HG03095 (cell line): ENCODE data around the gene CCDC28A.

ENCODE experiments used
- ATAC-seq: cut with Tn5 transposase; IDR thresholded peaks from one replicate; pipeline ENCODE4 v1.9.1; 2021; ENCODE audit warnings: moderate library complexity; ENCODE audit not compliant: unreplicated experiment

The CCDC28A gene

DNA sequence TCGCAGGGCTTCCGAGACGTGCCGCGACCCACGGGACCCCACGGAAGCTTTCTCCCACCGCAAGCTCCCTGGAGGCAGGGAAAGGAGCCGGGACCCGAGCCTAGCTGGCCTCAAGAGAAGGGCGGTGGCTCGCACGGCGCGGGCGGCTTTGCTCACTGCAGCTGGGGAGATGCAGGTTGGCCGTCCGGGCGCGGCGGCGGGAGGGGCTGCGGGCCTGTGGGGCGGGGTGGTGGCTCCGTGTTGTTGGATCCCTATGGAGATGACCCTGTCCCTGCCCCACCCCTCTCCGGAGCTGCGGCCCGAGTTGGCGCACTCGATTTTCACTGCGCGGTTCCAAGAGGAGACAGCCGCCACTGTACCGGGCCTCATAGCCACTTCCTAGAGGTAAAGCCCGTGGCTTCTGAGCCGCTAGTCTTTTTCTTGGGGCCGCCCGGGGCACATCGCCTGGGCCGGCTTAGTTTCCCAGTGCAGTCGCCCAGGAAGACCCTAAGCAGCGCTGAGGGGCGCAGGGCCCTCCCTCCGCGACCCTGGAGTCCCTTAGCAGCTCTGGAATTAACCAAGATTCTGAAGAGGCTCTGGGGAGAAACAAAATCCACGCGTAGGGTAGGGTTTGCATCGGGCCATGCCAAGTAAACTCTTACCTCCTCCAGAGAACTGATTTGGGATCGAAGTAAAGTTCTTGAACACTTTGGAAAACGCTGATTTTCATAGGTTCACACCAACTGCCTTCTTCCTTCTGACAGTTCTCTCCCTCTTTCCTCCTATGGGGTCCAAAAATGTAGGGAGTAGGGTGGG is 22.4 kb downstream of the CCDC28A start, which contains the start of gene ECT2L:
TSS of gene ECT2L (plus strand) at position 279 of the 795 bp plus-strand sequence. CDS start 17,188 bp downstream, outside the sequence.
- no peak for ATAC-seq

- ATAC-seq = no peak
Observed at GRCh38 chr6:138796771-138797170, 23.2 kb downstream of the CCDC28A start.

DNA sequence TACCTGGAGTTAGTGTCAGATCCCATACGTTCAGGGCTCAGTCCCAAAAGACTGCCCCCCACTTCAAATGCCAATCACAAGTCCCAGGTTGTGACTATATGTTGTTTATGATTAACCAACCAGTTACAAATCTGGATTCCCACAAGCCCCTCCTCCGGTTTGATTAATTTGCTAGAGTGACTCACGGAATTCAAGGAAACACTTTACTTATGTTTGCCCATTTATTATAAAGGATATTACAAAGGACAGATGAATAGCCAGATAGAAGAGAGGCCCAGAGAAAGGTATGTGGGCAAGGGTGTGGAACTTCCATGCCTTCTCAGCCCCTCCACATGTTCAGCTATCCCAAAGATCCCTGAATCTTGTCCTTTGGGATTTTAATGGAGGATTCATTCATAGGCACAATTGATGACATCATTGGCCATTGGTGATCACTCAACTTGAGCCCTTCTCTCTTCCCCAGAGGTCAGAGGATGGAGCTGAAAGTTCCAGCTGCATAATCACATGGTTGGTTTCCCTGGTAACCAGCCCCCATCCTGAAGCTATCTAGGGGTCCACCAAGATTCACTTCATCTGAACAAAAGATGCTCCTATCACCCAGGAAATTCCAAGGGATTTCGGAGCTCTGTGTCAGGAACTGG is 24.4 kb downstream of the CCDC28A start:
- ATAC-seq = no peak

- ATAC-seq = no peak
Observed at GRCh38 chr6:138800377-138801150, 27.0 kb downstream of the CCDC28A start.

GRCh38 chr6:138803331-138803730 is 29.8 kb downstream of the CCDC28A start:
- no peak for ATAC-seq

DNA sequence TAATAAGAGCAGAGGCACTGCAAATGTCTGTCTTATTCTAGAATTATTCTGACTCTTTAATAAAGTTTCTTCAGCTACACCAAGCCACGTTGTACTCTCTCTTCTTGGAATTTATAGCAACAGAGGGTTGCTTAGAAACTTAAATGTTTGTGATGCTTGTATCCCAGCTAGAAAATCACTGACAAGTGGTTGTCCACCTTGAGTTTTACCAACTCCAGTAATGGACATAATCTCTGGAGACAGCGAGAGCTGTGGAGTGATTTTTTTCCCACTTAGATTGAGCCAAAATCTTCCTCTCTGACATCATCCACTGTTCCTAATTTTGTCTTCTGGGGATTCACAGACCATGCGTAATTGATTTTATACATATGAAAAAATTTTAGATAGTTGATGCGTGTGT is 30.3 kb downstream of the CCDC28A start:
- ATAC-seq = no peak

DNA sequence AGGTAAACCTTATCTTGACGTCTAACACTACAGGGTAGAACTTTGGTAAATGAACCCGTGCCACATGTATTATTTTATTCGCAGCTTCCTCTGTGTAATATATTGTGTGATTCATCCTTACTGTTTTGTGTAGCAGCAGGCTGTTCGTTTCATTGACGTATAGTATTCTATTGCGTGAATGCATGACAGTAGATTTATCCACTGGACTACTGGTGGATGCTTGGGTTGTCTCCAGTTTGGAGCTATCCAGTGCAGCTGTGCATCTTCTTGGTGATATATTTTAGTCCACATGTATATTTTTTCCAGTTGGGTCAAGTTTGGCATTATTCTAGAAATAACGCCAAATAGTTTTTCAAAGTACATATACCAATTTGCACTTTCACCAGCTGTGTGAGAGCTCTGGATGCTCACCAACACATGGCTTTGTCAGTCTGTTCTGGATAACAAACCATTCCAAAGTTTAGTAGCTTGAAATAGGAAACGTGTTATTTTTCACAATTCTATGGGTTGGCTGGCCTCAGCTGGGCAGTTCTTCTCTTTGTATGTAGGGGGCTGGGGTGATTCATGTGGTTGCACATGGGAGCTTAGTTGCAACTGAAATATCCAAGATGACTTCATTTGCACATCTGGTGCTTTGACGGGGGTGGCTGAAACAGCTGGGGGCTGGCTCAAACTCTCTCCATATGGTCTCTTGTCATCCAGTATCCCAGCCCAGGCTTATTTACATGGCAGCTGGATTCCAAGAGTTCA is 31.6 kb downstream of the CCDC28A start:
- ATAC-seq = no peak

DNA sequence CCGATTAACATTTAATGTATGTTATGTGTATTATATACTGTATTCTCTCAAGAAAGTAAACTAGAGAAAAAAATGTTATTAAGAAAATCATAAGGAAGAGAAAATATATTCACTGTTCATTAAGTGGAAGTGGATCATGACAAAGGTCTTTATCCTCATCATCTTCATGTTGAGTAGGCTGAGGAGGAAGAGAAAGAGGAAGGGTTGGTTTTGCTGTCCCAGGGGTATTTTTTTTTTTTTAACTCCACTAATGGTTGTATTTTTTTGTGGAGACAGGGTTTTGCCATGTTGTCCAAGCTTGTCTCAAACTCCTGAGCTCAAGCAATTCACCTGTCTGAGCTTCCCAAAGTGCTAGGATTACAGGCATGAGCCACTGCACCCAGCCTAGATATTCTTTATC is 33.3 kb downstream of the CCDC28A start:
- no peak for ATAC-seq

DNA sequence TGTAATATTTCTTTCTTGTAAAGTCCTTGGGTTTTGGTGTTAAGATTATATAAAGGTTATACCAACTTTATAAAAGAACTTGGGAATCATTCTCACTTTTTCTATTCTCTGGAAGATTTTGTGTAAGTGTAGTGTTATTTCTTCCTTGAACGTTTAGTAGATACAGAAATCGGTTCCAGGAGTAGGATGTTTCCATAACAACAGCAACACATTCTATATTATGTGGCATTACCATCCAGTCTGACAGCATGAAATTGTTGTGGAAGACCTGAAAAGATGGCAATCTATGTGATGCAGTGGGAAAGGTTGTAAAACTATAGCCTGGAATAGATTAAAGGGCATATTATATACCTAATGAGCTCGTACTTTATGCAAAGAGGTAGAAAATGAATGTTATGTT is 36.1 kb downstream of the CCDC28A start:
- no peak for ATAC-seq

- no peak for ATAC-seq
Observed at GRCh38 chr6:138811866-138812265, 38.3 kb downstream of the CCDC28A start.

- no peak for ATAC-seq
Observed at GRCh38 chr6:138814179-138814834, 40.7 kb downstream of the CCDC28A start.

GRCh38 chr6:138815221-138815620 is 41.7 kb downstream of the CCDC28A start:
- no peak for ATAC-seq

DNA sequence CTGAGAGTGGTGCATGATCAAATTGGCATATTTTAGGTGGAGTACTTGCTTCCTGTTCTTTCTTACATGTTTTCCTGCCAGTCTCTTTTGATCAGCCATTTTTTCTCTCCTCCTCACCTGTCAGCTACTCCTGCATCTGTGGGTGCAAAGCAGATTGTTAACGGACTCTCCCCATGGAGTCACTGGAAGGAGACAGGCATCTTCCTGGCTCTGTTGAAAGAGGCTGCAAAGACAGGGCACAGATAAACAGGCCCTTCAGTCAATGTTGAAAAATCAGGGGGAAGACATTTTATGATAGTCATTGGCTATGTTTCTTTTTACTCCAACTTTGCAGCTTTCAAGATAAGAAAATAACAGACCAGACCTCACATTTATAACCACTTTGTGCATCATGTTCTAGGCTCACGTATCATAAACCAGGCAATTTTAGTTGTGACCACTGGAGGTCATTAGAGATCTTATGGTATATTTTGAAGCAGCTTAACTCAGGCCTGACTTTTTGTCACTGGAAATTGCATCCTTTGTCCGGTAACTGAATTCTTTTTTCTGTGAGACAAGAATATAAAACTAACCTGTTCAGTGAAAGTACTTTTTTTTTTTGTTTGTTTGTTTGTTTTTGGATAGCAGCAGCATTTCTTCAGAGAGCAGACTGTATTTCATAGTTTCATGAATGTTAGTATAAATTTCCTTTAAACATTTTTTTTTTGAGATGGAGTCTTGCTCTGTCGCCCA is 42.4 kb downstream of the CCDC28A start:
- ATAC-seq = no peak

GRCh38 chr6:138817799-138818198 is 44.2 kb downstream of the CCDC28A start:
- no peak for ATAC-seq

DNA sequence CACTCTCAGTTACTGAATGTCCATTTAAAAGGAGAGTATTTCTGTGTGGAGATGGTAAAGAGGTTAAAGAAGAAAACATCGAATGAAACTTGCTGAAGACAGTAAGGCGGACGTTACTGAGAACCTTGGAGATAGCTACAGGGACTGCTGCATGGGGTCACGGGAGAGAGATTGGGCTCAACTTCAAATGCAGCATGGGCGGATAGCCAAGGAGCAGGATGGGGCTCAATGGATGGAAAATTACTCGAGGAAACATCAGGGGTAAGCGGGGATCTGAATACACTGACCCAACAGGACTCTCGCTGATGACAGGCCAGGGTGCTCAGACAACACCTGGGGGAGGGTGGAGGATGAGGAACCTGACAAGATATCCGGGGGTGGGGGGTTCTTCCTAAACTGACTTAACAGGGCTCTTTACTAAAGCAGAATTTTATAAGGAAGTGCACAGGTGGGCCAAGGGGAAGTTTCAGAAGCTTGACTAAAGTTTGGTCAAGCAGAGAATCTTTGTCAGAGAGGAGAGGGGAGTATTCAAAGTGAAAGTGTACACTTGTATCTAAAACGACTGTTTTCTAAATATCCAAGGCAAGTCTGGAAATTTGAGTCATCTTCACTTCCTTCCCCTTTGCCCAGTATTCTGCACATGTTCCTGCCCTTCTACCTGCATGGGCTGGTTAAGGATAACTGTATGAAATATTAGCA is 45.1 kb downstream of the CCDC28A start:
- peak; percentile 73 for ATAC-seq

- ATAC-seq = no peak
Observed at GRCh38 chr6:138821519-138821918, 48.0 kb downstream of the CCDC28A start.

GRCh38 chr6:138824482-138825144 is 51.0 kb downstream of the CCDC28A start:
- ATAC-seq = no peak

DNA sequence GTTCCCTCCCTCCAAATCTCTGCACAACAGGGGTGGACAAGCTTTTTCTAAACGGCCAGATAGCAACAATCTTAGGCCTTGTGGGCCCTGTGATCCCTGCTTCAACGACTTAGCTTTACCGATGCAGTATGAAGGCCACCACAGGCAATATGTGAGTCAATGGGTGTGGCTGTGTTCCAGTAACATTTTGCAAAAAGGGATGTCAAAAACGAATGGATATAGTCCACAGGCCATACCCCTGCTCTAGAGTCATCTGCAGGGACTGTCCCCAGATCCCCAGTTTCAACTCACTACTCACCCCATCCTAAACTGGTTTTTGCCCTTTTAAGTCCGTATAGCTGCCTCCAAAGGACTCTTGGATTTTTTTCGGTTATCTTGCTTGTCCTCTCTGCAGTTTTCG is 56.7 kb downstream of the CCDC28A start:
- ATAC-seq = no peak

- ATAC-seq = no peak
Observed at GRCh38 chr6:138832182-138832581, 58.6 kb downstream of the CCDC28A start.
